SKM-1 treated with dmso at 0.1 percent for 144 hours (cell line): ENCODE results near the gene EYS.

Experiments used
- DNase-seq: peaks from one replicate; lab custom pipeline; 2025; ENCODE audit not compliant: unreplicated experiment; lab: John Stamatoyannopoulos, UW

The EYS gene

DNA sequence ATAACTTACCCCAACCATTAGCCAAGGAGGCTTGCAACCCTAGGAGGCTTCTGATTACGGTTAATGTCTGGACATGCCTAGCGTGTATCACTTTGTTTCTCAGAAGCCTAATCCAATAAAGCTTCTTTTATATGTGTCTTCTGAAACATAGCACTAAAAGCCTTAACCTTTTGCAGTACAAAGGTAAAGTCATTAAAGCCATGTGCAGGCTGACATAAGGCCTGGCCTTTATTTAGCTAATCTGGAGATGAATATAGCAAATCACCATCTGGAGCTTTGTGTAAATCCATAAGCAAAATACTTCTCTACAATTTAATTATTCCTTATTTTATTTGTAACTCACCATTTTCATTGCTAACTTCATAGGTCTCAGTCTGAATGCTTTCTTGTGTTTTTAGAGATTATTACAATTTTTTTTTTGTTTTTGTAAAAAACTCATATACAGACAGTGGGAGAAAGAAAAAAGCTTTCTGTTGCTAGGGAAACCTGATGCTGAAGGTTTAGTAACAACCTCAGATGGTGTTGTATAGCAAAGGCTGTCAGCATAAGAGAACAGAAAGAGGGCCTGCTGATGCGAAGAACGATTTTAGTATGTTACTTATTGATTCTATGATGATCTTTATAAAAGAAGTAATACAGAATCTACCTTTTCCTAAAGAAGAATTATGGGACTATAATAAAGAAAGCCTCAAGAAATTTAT, at the start of gene EYS:
EYS (minus strand) TSS at position 101 of the 701 bp plus-strand sequence. CDS start 211,816 bp downstream, outside the sequence.
- DNase-seq = no peak

DNA sequence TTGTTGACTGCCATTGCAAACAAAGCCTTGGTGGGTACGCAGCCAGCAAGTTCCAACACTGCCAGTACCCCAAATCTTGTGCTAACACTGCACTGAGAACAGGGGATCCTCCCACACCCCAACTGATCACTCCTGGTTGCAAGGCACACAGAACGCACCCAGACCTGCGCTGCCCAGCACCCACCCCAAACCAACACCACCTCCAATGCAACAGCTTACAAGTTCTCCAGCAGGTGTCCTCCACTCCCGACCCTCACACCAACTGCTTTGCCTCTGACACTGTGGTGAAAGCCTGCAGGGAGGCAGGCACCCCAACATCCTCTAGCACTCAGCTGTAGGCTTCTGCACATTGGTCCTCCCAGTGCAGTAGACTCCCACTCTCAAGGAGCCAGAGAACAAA, 39.3 kb upstream of the EYS start:
- DNase-seq = no peak

DNA sequence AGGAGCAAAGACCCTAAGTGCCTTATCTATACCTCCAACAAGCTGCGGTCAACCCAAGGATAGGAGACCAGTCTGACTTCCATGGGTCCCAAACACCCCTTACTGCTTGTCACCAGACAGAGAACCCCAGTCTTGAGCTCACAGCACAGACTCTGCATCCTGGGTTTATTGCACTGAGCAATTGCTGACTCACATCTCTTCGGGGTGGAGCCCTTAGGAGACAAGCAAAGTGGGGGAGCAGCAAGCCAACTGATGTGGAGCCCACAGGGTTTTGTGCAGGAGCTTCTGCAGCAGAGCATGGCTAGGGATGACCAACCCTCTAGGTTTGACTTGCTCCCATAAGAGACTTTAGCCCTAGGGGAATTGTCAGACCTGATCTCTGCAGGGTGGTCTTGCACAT, 38.6 kb upstream of the EYS start:
- DNase-seq = no peak

GRCh38 chr6:65728879-65729479, 22.0 kb upstream of the EYS start:
- DNase-seq = no peak

GRCh38 chr6:65719101-65719500, 12.1 kb upstream of the EYS start:
- DNase-seq = no peak

- no peak for DNase-seq
Measured at GRCh38 chr6:65711531-65711930, 4.5 kb upstream of the EYS start.

DNA sequence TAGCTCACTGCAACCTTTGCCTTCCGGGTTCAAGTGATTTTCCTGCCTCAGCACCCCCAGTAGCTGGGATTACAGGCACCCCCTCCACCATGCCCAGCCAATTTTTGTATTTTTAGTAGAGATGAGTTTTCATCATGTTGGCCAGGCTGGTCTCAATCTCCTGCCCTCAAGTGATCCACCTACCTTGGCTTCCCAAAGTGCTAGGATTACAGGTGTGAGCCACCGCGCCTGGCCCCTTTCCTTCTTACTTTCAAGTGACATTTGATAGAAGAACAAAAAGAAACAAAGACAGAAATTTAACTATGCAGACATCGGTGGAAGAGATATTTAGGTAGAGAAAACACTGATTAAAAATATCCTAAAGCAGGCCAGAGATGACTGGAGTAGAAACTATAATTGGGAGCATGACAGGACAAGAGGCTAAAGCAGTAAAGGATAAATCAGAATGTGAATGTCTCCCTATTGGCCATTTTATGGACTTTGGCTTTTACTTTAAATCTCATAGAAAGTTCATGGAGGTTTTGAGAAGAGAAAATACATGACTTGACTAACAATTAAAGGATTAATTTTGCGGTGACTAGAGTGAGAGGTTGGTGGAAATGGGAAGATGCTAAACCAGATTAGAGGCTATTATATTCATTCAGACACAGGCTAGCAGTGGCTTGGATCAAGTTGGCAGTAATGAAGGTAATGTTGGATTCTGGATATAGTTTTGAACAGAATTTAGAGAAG, 2.2 kb upstream of the EYS start:
- DNase-seq = no peak

GRCh38 chr6:65708162-65708561, 1.1 kb upstream of the EYS start:
- DNase-seq = no peak

- no peak for DNase-seq
Measured at GRCh38 chr6:65706436-65706835, 590 bp downstream of the EYS start.

DNA sequence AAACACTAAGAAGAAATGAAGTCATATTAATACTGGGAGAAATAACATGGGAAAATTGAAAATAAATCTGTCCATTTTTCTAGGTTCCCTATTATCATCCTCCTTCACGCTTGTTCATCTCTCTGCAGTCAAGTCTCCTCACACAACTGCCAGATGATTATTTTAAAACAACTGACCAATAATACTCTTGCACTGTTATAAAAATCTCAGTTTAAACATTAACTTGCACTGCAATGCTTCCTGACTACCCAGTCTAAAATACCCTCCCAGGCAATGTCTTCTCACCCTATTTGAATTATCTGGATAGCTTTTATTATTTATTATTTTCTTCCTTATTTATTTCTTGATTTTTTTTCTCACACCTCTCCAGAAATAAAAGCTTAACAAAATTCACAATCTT, 5.7 kb downstream of the EYS start:
- no peak for DNase-seq

DNA sequence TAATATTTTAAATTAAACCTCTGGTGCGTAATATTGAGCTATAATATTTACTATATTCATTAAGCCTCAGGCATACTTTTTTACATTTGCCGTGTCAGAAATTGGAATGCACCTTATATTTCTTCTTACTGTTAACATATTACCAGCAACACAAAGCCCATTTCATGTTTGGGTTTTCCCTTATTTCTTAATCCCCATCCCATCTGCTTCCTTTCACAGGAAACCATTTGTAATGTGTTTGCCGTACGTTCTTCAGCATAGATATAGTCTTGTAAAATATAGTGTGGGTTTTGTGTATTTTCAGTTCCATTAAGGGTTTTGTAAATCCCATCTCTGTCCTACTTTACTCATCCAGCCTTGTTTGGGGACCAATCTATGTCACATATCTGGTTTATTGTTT, 6.5 kb downstream of the EYS start:
- no peak for DNase-seq

DNA sequence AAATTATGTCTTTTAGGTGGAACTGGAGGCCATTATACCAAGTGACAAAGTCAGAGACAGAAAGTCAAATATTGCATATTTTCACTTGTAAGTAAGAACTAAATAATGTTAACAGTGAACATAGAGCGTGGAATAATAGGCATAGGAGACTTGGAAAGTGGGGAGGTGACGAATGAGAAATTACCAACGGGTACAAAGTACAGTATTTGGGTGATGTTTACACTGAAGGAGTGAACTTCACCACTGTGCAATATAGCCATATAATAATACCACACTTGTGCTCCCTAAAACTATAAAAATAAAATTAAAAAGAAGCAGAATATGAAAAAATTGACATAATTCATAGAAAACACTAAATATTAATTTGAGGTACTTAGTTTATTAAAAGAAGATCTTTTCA, 14.9 kb downstream of the EYS start:
- no peak for DNase-seq

- no peak for DNase-seq
Measured at GRCh38 chr6:65680232-65680631, 26.8 kb downstream of the EYS start.

DNA sequence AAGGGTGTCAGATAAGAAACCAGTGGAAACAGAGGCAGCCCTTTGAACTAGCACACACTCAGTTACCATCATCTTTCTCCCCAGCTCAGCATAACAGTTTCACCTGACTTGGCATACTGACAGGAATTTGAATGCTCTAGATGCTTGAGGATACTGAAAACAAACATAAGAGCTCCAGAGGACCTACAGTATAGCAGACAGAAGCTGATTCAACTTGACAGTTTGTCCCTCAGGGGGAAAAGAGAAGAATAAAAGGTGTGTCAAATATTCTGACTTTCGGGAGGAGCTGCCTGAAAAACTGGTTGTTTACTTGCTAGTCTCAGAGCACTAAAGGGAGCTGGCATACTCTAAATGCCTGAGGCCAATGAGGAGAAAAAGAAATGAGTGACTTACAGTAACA, 35.1 kb downstream of the EYS start:
- DNase-seq = no peak

GRCh38 chr6:65667916-65668656, 38.9 kb downstream of the EYS start:
- DNase-seq = no peak

DNA sequence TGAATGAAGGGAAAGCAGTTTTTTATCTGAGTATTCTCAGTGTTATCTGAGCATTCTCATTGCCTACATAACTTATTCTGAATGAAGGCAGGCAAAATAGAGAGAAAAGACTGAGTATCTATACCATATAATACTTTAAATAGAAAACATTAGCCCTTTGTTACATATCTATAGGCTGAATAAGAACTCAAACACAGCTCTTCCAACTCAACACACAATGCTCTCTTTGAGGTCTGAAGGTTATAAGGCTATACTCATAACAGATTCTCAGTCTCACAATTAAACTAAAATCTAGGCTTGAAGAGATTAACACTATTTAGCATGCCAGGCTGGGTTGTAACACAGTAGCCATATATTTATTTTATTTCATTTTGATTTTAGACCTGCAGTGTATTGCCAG, 56.9 kb downstream of the EYS start:
- no peak for DNase-seq

GRCh38 chr6:65649392-65649791, 57.6 kb downstream of the EYS start:
- DNase-seq = no peak

DNA sequence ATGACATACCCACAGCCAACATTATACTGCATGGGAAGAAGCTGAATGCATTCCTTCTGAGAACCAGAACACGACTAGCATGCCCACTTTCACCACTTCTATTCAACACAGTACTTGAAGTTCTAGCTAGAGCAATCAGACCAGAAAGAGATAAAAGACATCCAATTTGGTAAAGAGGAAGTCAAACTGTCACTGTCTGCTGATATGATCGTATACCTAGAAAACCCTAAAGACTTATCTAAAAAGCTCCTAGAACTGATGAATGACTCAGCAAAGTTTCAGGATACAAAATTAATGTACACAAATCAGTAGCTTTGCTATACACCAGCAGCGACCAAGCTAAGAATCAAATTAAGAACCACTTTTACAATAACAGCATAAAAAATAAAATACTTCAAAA, 60.5 kb downstream of the EYS start:
- no peak for DNase-seq

GRCh38 chr6:65642776-65643175, 64.2 kb downstream of the EYS start:
- DNase-seq = no peak

DNA sequence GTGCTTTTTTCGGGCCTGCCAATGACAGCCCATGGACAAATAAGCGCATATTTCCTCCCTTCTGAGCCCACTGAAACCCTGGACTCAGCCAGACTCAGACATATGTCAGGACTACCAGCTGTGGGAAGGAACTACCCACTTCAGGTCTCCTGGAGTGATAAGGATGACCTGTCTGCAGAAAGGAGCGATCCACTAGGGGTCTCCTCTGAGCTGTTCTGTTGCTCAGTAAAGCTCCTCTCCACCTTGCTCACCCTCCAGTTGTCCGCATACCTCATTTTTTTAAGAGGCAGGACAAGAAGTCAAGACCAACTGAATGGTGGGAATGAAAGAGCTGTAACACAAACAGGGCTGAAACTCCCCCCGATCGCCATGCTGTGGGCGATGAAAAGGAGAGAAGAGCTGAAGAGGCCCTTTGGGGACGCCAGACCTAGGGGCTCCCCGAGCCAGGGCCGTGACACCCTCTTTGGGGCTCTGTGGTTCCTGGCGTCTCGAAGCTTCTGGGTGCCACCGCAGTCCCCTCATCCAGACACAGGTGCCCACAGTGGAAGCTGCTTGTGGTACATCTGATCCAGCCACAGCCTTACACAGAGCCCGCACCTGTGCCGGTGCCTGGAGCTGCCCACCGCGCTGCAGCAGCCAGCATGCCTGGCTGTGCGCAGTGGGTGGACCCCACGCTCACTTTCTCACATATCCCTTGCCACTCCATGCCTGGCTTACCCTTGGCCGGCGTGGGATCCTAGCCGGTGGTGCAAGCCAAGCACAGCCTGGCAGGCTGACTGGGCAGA, 68.8 kb downstream of the EYS start:
- DNase-seq = no peak
